A549 (cell line): Measurements from ENCODE around the gene CEACAM16. TPM values are rescaled to one million over a fixed set of nuclear protein-coding genes. Genes with fewer than 3 reads are reported as not detected.

Experiments
- ATOH8 ChIP-seq: fragments of 250-450 bp; sonication (Bioruptor Pico); IDR thresholded peaks from 2 replicates; pipeline ENCODE4 v1.5.0; 2020; ENCODE audit warnings: low read depth, mild to moderate bottlenecking, moderate library complexity
- BHLHE40 ChIP-seq: IDR thresholded peaks from 2 replicates; pipeline ENCODE4 v1.6.1; 2012; ENCODE audit warnings: low read depth, low read length, inconsistent platforms
- CBX2 ChIP-seq: fragments of 200-600 bp; sonication (generic); IDR thresholded peaks from 2 replicates; pipeline ENCODE4 v1.6.1; 2016; ENCODE audit warnings: low read depth, mild to moderate bottlenecking, borderline replicate concordance
- CBX8 ChIP-seq: fragments of 200-600 bp; sonication (generic); IDR thresholded peaks from 2 replicates; pipeline ENCODE4 v1.6.1; 2016
- CEBPB ChIP-seq, 2 experiments: fragments of >200 bp in 1 of 2; sonication (Bioruptor Twin) in 1 of 2; formaldehyde crosslinking in 1 of 2; IDR thresholded peaks; 2 replicates each; pipeline ENCODE4 v1.6.1; 2012 to 2016
- CHD2 ChIP-seq: fragments of 150-350 bp; IDR thresholded peaks from 2 replicates; pipeline ENCODE4 v1.6.1; 2014; ENCODE audit warnings: low read length; ENCODE audit not compliant: partially characterized antibody
- CHD4 ChIP-seq: fragments of 200-600 bp; sonication (generic); IDR thresholded peaks from 2 replicates; pipeline ENCODE4 v1.6.1; 2016; ENCODE audit warnings: antibody characterized with exemption, mild to moderate bottlenecking, borderline replicate concordance
- E2F6 ChIP-seq: IDR thresholded peaks from 2 replicates; pipeline ENCODE4 v1.6.1; 2012; ENCODE audit warnings: low read depth, borderline replicate concordance
- EHMT2 ChIP-seq: fragments of 200-600 bp; sonication (generic); IDR thresholded peaks from 2 replicates; pipeline ENCODE4 v1.6.1; 2016; ENCODE audit warnings: antibody characterized with exemption, low read depth, mild to moderate bottlenecking, moderate library complexity
- ELK1 ChIP-seq: fragments of 150-350 bp; IDR thresholded peaks from 2 replicates; pipeline ENCODE4 v1.6.1; 2014; ENCODE audit warnings: low read depth, mild to moderate bottlenecking, low read length
- EP300 ChIP-seq, 2 experiments: fragments of >200 bp; sonication (Bioruptor Twin); formaldehyde crosslinking; IDR thresholded peaks; 2 replicates in 1 of 2; 3 replicates in 1 of 2; pipeline ENCODE4 v1.6.1; 2016 to 2017
- ESRRA ChIP-seq: fragments of 150-350 bp; IDR thresholded peaks from 2 replicates; pipeline ENCODE4 v1.6.1; 2014; ENCODE audit warnings: mild to moderate bottlenecking, low read length, borderline replicate concordance
- FOSB ChIP-seq: fragments of 250-450 bp; sonication (Bioruptor Pico); IDR thresholded peaks from 2 replicates; pipeline ENCODE4 v1.5.0; 2020; ENCODE audit warnings: mild to moderate bottlenecking, moderate library complexity
- HDAC2 ChIP-seq: fragments of 200-600 bp; sonication (generic); IDR thresholded peaks from 2 replicates; pipeline ENCODE4 v1.6.1; 2016
- HES2 ChIP-seq: fragments of >200 bp; sonication (Bioruptor Twin); formaldehyde crosslinking; IDR thresholded peaks from 2 replicates; pipeline ENCODE4 v1.6.1; 2016
- HOXA7 ChIP-seq: fragments of 250-450 bp; sonication (Bioruptor Pico); IDR thresholded peaks from 2 replicates; pipeline ENCODE4 v1.5.0; 2020; ENCODE audit warnings: mild to moderate bottlenecking, moderate library complexity
- HOXB13 ChIP-seq: fragments of 250-450 bp; sonication (Bioruptor Pico); IDR thresholded peaks from 2 replicates; pipeline ENCODE4 v1.5.0; 2020; ENCODE audit warnings: low read depth, mild to moderate bottlenecking, moderate library complexity
- JUN ChIP-seq, 2 experiments: fragments of >200 bp; sonication (Bioruptor Twin); formaldehyde crosslinking; IDR thresholded peaks; 2 replicates in 1 of 2; 3 replicates in 1 of 2; pipeline ENCODE4 v1.6.1; 2016 to 2017
- KDM5A ChIP-seq: fragments of 200-600 bp; sonication (generic); IDR thresholded peaks from 2 replicates; pipeline ENCODE4 v1.6.1; 2016; ENCODE audit warnings: antibody characterized with exemption, mild to moderate bottlenecking
- MAFK ChIP-seq: fragments of 450-650 bp; IDR thresholded peaks from 2 replicates; pipeline ENCODE4 v1.6.1; 2014; ENCODE audit not compliant: partially characterized antibody
- MAX ChIP-seq: IDR thresholded peaks from 2 replicates; pipeline ENCODE4 v1.6.1; 2012
- MAZ ChIP-seq: fragments of 150-350 bp; IDR thresholded peaks from 2 replicates; pipeline ENCODE4 v1.6.1; 2014; ENCODE audit warnings: antibody characterized with exemption, low read depth, low read length, borderline replicate concordance
- NFE2L2 ChIP-seq: fragments of 150-350 bp; conservative IDR thresholded peaks from 2 replicates; pipeline ENCODE4 v1.6.1; 2014; ENCODE audit warnings: low read length
- NPAS2 ChIP-seq: fragments of 250-450 bp; sonication (Bioruptor Pico); IDR thresholded peaks from 2 replicates; pipeline ENCODE4 v1.8.0; 2022; ENCODE audit warnings: mild to moderate bottlenecking, moderate library complexity, borderline replicate concordance
- NR3C1 ChIP-seq: fragments of >200 bp; sonication (Bioruptor Twin); formaldehyde crosslinking; IDR thresholded peaks from 3 replicates; pipeline ENCODE4 v1.6.1; 2017
- PHF8 ChIP-seq: fragments of 200-600 bp; sonication (generic); IDR thresholded peaks from 2 replicates; pipeline ENCODE4 v1.6.1; 2016; ENCODE audit warnings: low read depth, mild to moderate bottlenecking, antibody characterized with exemption, moderate library complexity, borderline replicate concordance
- POLR2A ChIP-seq: IDR thresholded peaks from 2 replicates; pipeline ENCODE4 v1.6.1; 2012; ENCODE audit warnings: mild to moderate bottlenecking, low read length
- POLR2AphosphoS2 ChIP-seq: conservative IDR thresholded peaks from 2 replicates; pipeline ENCODE4 v1.6.1; 2012; ENCODE audit warnings: low read length, improper control_type of control experiment, inconsistent platforms
- RAD21 ChIP-seq, 2 experiments: fragments of >200 bp in 1 of 2; sonication (Bioruptor Twin) in 1 of 2; formaldehyde crosslinking in 1 of 2; IDR thresholded peaks in 1 of 2; conservative IDR thresholded peaks in 1 of 2; 2 replicates in 1 of 2; 3 replicates in 1 of 2; pipeline ENCODE4 v1.6.1; 2012 to 2018; ENCODE audit warnings: inconsistent platforms in 1 of 2
- RARB ChIP-seq: fragments of 250-450 bp; sonication (Bioruptor Pico); IDR thresholded peaks from 2 replicates; pipeline ENCODE4 v1.8.0; 2021; ENCODE audit warnings: mild to moderate bottlenecking, moderate library complexity
- RFX5 ChIP-seq: fragments of 450-650 bp; IDR thresholded peaks from 2 replicates; pipeline ENCODE4 v1.7.1; 2014; ENCODE audit warnings: antibody characterized with exemption, mild to moderate bottlenecking, moderate library complexity
- USF2 ChIP-seq: fragments of 450-650 bp; IDR thresholded peaks from 2 replicates; pipeline ENCODE4 v1.6.1; 2014; ENCODE audit warnings: antibody characterized with exemption
- ZC3H11A ChIP-seq: fragments of 450-650 bp; IDR thresholded peaks from 2 replicates; pipeline ENCODE4 v1.6.1; 2014; ENCODE audit warnings: antibody characterized with exemption, mild to moderate bottlenecking
- ZFP36 ChIP-seq: fragments of 450-650 bp; IDR thresholded peaks from 2 replicates; pipeline ENCODE4 v1.6.1; 2014; ENCODE audit warnings: borderline replicate concordance; ENCODE audit not compliant: partially characterized antibody
- ZNF302 ChIP-seq: fragments of 250-450 bp; sonication (Bioruptor Pico); IDR thresholded peaks from 2 replicates; pipeline ENCODE4 v1.9.0; 2021; ENCODE audit warnings: inconsistent platforms, mild to moderate bottlenecking, moderate library complexity
- polyA plus RNA-seq, 4 experiments: library from polyadenylated mRNA; depleted of rRNA in 3 of 4; stranded (reverse); fragments of >200 nt; fragmentation: RNase III in 1 of 4; extraction: RNeasy Plus Mini Kit Qiagen cat#74134 plus additional on column Dnase treatment in 1 of 4; gene quantifications; 2 replicates in 3 of 4; 3 replicates in 1 of 4; pipeline ENCODE4 v1.2.3, GENCODE V29; 2011 to 2017

CEACAM16 gene
- polyA plus RNA-seq, 2 of the 4 experiments (the other 2 are of a cell fraction) = not detected

- TF ChIP-seq HOXB13 (CRISPR knock-in tag) = 0 out of 2 replicates have a peak, but pooled peaks have one; percentile 51
- no peak for TF ChIP-seq CEBPB (IDR thresholded peaks at IDR 0.05)
- peak; percentile 95 for TF ChIP-seq CHD4
- no peak for TF ChIP-seq NR3C1
- no peak for TF ChIP-seq CBX2
- no peak for TF ChIP-seq ZFP36
- no peak for TF ChIP-seq RAD21 (conservative IDR thresholded peaks at IDR 0.05 in 1 of 2, IDR thresholded peaks at IDR 0.05 in 1 of 2)
- no peak for TF ChIP-seq NFE2L2
- no peak for TF ChIP-seq ZC3H11A
- no peak for TF ChIP-seq CHD2
- no peak for TF ChIP-seq BHLHE40
- peak; percentile 49; the same call in 1 of the 2 replicates for TF ChIP-seq HDAC2
- no peak for TF ChIP-seq POLR2A
- no peak for TF ChIP-seq E2F6
- TF ChIP-seq JUN (IDR thresholded peaks at IDR 0.05) = no peak; a peak in 1 of 5 replicates
- no peak; the same call in 1 of the 2 replicates for TF ChIP-seq FOSB (CRISPR knock-in tag)
- no peak for TF ChIP-seq HES2
- TF ChIP-seq EP300 (IDR thresholded peaks at IDR 0.05) = no peak
- no peak for TF ChIP-seq USF2
- TF ChIP-seq POLR2AphosphoS2 = no peak
- TF ChIP-seq ESRRA = no peak
- no peak for TF ChIP-seq NPAS2 (CRISPR knock-in tag)
- TF ChIP-seq ELK1 = no peak
- TF ChIP-seq MAX = no peak; the same call in 1 of the 2 replicates
- peak; percentile 82; the same call in 1 of the 2 replicates for TF ChIP-seq HOXA7 (CRISPR knock-in tag)
- TF ChIP-seq MAZ = no peak
- peak; percentile 30; the same call in 1 of the 2 replicates for TF ChIP-seq ZNF302
- TF ChIP-seq KDM5A = no peak
- no peak for TF ChIP-seq PHF8
- TF ChIP-seq ATOH8 (CRISPR knock-in tag) = no peak; the same call in 1 of the 2 replicates
- no peak for TF ChIP-seq RFX5
- TF ChIP-seq RARB (CRISPR knock-in tag) = no peak
- no peak for TF ChIP-seq EHMT2
- no peak for TF ChIP-seq MAFK
- no peak for TF ChIP-seq CBX8
These were observed 46.0 kb downstream of the CEACAM16 start (continued) for GRCh38 chr19:44744871-44745332.
